Measurements from ENCODE around the gene EXOC2. TPM values are rescaled to one million over a fixed set of nuclear protein-coding genes. Genes with fewer than 3 reads are reported as not detected.

EXOC2 gene
- total and polyA plus RNA-seq, 4 donors = 28.8 to 47.2 (median 31.9) TPM

GRCh38 chr6:456887-457286 lies 236.1 kb downstream of the EXOC2 start:
- Histone ChIP-seq H3K4me1 (ENCODE audit: control insufficient read depth, insufficient read depth, low read length) (peaks cover 15% of the 10 kb centered on the region), H3K4me3 (ENCODE audit: low read depth, low read length) (no peak overlapping the region), H3K27ac (ENCODE audit: low read depth, low read length) (no peak overlapping the region), H3K36me3 (ENCODE audit: control insufficient read depth, insufficient read depth, low read length) (no peaks in the 10 kb centered on the region), H3K27me3 (ENCODE audit: control insufficient read depth, insufficient read depth, low read length) (no peaks in the 10 kb centered on the region), H3K9me3 (ENCODE audit: control insufficient read depth, insufficient read depth, low read length) (no peaks in the 10 kb centered on the region)
- WGBS (ENCODE audit: insufficient coverage) = 80% methylated on average over 4 of the region's 4 CpGs
- no peak for DNase-seq (ENCODE audit: low read depth in 4 of 6, low spot score in 6 of 6)

- no peak for DNase-seq (ENCODE audit: low read depth in 4 of 6, low spot score in 6 of 6)
- 94% methylated on average over 5 of the region's 5 CpGs for WGBS (ENCODE audit: insufficient coverage)
These were observed 236.5 kb downstream of the EXOC2 start for GRCh38 chr6:456358-456867.

GRCh38 chr6:455835-456234 lies 237.1 kb downstream of the EXOC2 start:
- Histone ChIP-seq H3K9me3 (ENCODE audit: control insufficient read depth, insufficient read depth, low read length) (no peaks in the 10 kb centered on the region), H3K27me3 (ENCODE audit: control insufficient read depth, insufficient read depth, low read length) (no peaks in the 10 kb centered on the region), H3K4me3 (ENCODE audit: low read depth, low read length) (no peak overlapping the region), H3K27ac (ENCODE audit: low read depth, low read length) (no peak overlapping the region), H3K36me3 (ENCODE audit: control insufficient read depth, insufficient read depth, low read length) (no peaks in the 10 kb centered on the region), H3K4me1 (ENCODE audit: control insufficient read depth, insufficient read depth, low read length) (peaks cover 15% of the 10 kb centered on the region)
- no peak for DNase-seq (ENCODE audit: low read depth in 4 of 6, low spot score in 6 of 6)
- 96% methylated on average over 5 of the region's 8 CpGs for WGBS (ENCODE audit: insufficient coverage)

More at GRCh38 chr6:456358-456867, 236.5 kb downstream of the EXOC2 start:
- no peaks in the 10 kb centered on the region for H3K27me3 ChIP-seq (ENCODE audit: control insufficient read depth, insufficient read depth, low read length)
- H3K4me1 ChIP-seq (ENCODE audit: control insufficient read depth, insufficient read depth, low read length) = peaks cover 15% of the 10 kb centered on the region
- no peaks in the 10 kb centered on the region for H3K36me3 ChIP-seq (ENCODE audit: control insufficient read depth, insufficient read depth, low read length)
- no peak overlapping the region for H3K4me3 ChIP-seq (ENCODE audit: low read depth, low read length)
- no peaks in the 10 kb centered on the region for H3K9me3 ChIP-seq (ENCODE audit: control insufficient read depth, insufficient read depth, low read length)
- H3K27ac ChIP-seq (ENCODE audit: low read depth, low read length) = no peak overlapping the region

- H3K9me3 ChIP-seq (ENCODE audit: control insufficient read depth, insufficient read depth, low read length) = no peaks in the 10 kb centered on the region
- 100% methylated on average over 1 of the region's 11 CpGs for WGBS (ENCODE audit: insufficient coverage)
- H3K27me3 ChIP-seq (ENCODE audit: control insufficient read depth, insufficient read depth, low read length) = no peaks in the 10 kb centered on the region
- H3K4me1 ChIP-seq (ENCODE audit: control insufficient read depth, insufficient read depth, low read length) = peaks cover 15% of the 10 kb centered on the region
- no peak for DNase-seq (ENCODE audit: low read depth in 4 of 6, low spot score in 6 of 6)
- no peaks in the 10 kb centered on the region for H3K36me3 ChIP-seq (ENCODE audit: control insufficient read depth, insufficient read depth, low read length)
- no peak overlapping the region for H3K4me3 ChIP-seq (ENCODE audit: low read depth, low read length)
- H3K27ac ChIP-seq (ENCODE audit: low read depth, low read length) = no peak overlapping the region
These were observed 237.8 kb downstream of the EXOC2 start for GRCh38 chr6:455006-455585.

- Histone ChIP-seq H3K36me3 (ENCODE audit: control insufficient read depth, insufficient read depth, low read length) (no peaks in the 10 kb centered on the region), H3K9me3 (ENCODE audit: control insufficient read depth, insufficient read depth, low read length) (no peaks in the 10 kb centered on the region), H3K4me3 (ENCODE audit: low read depth, low read length) (no peak overlapping the region), H3K27me3 (ENCODE audit: control insufficient read depth, insufficient read depth, low read length) (no peaks in the 10 kb centered on the region), H3K4me1 (ENCODE audit: control insufficient read depth, insufficient read depth, low read length) (peaks cover 15% of the 10 kb centered on the region), H3K27ac (ENCODE audit: low read depth, low read length) (no peak overlapping the region)
- DNase-seq (ENCODE audit: low read depth in 4 of 6, low spot score in 6 of 6) = no peak
- no CpG with 5 or more reads among the region's 5 CpGs for WGBS (ENCODE audit: insufficient coverage)
These were observed 238.6 kb downstream of the EXOC2 start for GRCh38 chr6:454148-454991.

GRCh38 chr6:453152-453551 lies 239.8 kb downstream of the EXOC2 start:
- no peak overlapping the region for H3K27ac ChIP-seq (ENCODE audit: low read depth, low read length)
- peaks cover 15% of the 10 kb centered on the region for H3K4me1 ChIP-seq (ENCODE audit: control insufficient read depth, insufficient read depth, low read length)
- DNase-seq (ENCODE audit: low read depth in 4 of 6, low spot score in 6 of 6) = peak in 3 of 6 donors; percentile 37 to 78 (median 69)
- no peaks in the 10 kb centered on the region for H3K36me3 ChIP-seq (ENCODE audit: control insufficient read depth, insufficient read depth, low read length)
- no peaks in the 10 kb centered on the region for H3K27me3 ChIP-seq (ENCODE audit: control insufficient read depth, insufficient read depth, low read length)
- no peak overlapping the region for H3K4me3 ChIP-seq (ENCODE audit: low read depth, low read length)
- WGBS (ENCODE audit: insufficient coverage) = 41% methylated on average over 13 of the region's 13 CpGs
- H3K9me3 ChIP-seq (ENCODE audit: control insufficient read depth, insufficient read depth, low read length) = no peaks in the 10 kb centered on the region

GRCh38 chr6:452301-453067 lies 240.5 kb downstream of the EXOC2 start:
- H3K27me3 ChIP-seq (ENCODE audit: control insufficient read depth, insufficient read depth, low read length) = no peaks in the 10 kb centered on the region
- peaks cover 15% of the 10 kb centered on the region for H3K4me1 ChIP-seq (ENCODE audit: control insufficient read depth, insufficient read depth, low read length)
- H3K9me3 ChIP-seq (ENCODE audit: control insufficient read depth, insufficient read depth, low read length) = no peaks in the 10 kb centered on the region
- WGBS (ENCODE audit: insufficient coverage) = 44% methylated on average over 8 of the region's 9 CpGs
- no peak overlapping the region for H3K4me3 ChIP-seq (ENCODE audit: low read depth, low read length)
- no peak overlapping the region for H3K27ac ChIP-seq (ENCODE audit: low read depth, low read length)
- DNase-seq (ENCODE audit: low read depth in 4 of 6, low spot score in 6 of 6) = peak in 2 of 6 donors; percentile 4 to 49
- no peaks in the 10 kb centered on the region for H3K36me3 ChIP-seq (ENCODE audit: control insufficient read depth, insufficient read depth, low read length)

GRCh38 chr6:451847-452246 lies 241.1 kb downstream of the EXOC2 start:
- Histone ChIP-seq H3K9me3 (ENCODE audit: control insufficient read depth, insufficient read depth, low read length) (no peaks in the 10 kb centered on the region), H3K36me3 (ENCODE audit: control insufficient read depth, insufficient read depth, low read length) (no peaks in the 10 kb centered on the region), H3K4me3 (ENCODE audit: low read depth, low read length) (no peak overlapping the region), H3K27ac (ENCODE audit: low read depth, low read length) (no peak overlapping the region), H3K4me1 (ENCODE audit: control insufficient read depth, insufficient read depth, low read length) (peaks cover 15% of the 10 kb centered on the region), H3K27me3 (ENCODE audit: control insufficient read depth, insufficient read depth, low read length) (no peaks in the 10 kb centered on the region)
- WGBS (ENCODE audit: insufficient coverage) = 96% methylated on average over 7 of the region's 8 CpGs
- DNase-seq (ENCODE audit: low read depth in 4 of 6, low spot score in 6 of 6) = no peak

GRCh38 chr6:451336-451735 lies 241.6 kb downstream of the EXOC2 start:
- Histone ChIP-seq H3K36me3 (ENCODE audit: control insufficient read depth, insufficient read depth, low read length) (no peaks in the 10 kb centered on the region), H3K4me3 (ENCODE audit: low read depth, low read length) (no peak overlapping the region), H3K27ac (ENCODE audit: low read depth, low read length) (no peak overlapping the region), H3K4me1 (ENCODE audit: control insufficient read depth, insufficient read depth, low read length) (peaks cover 14% of the 10 kb centered on the region), H3K9me3 (ENCODE audit: control insufficient read depth, insufficient read depth, low read length) (no peaks in the 10 kb centered on the region), H3K27me3 (ENCODE audit: control insufficient read depth, insufficient read depth, low read length) (no peaks in the 10 kb centered on the region)
- WGBS (ENCODE audit: insufficient coverage) = 93% methylated on average over 11 of the region's 12 CpGs
- DNase-seq (ENCODE audit: low read depth in 4 of 6, low spot score in 6 of 6) = no peak

Data from spinal cord (tissue), 10 donors.